Measurements from ENCODE around the gene FOXK1.
A peak's percentile ranks its signal among the peaks of the same experiment; 100 is the strongest.

The FOXK1 gene

DNA sequence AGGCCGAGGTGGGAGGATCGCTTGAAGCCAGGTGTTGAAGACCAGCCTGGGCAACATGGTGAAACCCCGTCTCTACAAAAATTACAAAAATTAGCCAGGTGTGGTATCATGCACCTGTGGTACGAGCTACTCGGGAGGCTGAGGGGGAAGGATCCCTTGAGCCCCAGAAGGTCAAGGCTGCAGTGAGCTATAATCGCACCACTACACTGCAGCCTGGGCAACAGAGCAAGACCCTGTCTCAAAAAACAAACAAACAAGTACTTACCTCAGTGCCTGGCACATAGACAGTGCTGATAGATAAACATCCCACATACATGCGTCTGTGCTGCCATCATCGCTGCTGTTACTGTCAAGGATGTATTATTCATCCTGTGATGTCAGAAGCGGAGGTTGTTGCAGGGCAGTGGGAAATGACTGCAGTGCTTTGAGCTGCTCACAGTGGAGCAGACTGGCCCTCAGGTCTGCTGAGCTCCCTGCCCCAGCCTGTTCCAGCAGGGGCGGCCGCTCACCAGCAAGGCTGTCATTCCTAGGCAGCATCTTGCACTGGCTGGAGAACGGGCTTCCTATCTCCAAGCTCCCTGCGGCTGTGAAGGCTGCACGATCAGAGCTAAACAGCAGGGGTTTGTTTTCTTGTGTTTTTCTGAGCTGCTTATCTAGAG, 18.6 kb downstream of the FOXK1 start:
- no peak for FAIRE-seq

DNA sequence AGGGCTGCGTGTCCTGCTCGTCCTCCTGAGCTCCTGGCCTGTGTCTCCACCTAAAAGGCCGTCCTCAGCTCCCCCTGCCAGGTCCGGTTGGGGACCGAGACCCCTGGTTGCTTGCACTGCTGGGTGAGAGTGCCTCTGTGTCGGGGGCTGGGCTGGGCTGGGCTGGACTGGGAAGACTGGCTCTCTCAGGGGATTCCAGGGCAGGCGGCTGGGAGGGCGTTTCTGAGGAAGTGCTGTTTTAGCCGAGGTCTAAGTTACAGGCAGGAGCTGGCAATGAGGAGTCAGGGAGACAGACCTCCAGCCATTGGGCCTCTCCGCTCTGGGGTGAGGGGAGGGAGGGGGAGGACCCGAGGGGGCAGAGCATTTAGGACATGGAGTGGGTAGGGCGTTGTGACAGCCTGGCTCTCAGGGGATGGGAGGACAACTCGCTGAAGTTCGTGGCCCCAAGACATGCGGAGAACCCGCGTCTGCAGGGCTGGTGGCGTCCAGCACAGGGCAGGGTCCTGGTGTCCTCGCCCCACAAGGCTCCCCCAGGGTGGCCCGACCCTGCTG, 20.9 kb downstream of the FOXK1 start:
- no peak for FAIRE-seq

DNA sequence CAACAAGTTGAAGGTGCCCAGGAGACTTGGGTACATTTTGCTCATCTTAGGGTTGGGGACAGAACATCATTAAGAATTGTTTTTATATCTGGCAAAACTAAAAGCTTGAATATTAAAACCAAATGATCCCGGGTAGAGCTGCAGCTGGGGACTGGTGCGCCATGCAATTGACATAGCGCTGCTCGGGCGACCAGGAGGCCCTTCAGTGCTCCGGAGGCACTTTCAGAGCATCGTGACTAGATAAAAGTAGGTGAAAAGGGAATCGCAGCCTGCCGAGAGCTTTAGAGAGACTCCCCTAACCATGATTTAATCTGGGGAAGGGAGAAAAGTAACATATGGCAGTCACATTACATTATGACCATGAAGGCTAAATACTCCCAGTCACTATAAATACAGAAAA, 21.4 kb downstream of the FOXK1 start:
- FAIRE-seq, result no peak

- FAIRE-seq, result no peak
Observed at GRCh38 chr7:4706384-4707216, 24.5 kb downstream of the FOXK1 start.

DNA sequence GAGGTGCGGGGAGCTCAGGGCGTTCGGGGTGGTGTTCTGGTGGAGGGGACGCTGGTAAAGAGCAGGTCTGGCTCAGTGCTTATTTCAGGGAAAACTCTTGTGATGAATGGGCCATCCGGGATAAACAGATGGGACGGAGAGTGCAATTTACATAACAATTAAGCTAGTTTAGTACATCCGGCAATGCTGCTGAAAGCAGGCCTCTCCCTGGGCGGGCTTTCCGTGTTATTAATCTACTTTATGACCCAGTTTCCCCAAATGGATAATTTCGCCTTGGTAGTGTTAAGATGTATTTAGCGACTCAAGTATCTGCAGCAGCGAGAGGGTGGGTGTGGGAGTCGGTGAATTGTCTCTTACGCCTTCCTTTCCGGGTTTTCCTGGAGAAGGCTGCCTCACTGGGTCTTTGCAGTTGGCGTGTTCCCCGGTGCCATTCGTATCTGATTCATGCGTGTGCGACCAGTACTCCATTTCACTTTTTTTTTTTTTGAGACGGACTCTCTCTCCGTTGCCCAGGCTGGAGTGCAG, 25.2 kb downstream of the FOXK1 start:
- FAIRE-seq, result no peak

GRCh38 chr7:4707980-4708411, 25.9 kb downstream of the FOXK1 start:
- no peak for FAIRE-seq

DNA sequence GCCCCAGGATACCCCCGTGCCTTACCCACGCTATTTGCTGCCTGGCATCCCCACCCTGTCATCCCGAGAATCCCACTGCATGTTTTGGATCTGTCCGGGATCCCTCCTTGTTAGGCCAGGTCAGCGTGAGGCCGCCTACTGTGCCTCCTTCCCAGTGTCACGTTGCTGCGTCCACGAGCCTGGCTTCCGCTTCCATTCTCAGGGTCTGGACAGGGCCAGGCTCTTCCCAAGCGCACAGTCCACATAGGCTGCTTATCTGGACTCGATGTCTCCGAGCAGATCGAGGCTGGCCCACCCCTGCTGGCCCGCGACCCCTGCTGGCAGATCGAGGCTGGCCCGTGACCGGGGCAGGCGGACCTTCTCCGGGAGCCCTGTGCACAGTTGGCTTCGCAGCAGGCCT, 27.1 kb downstream of the FOXK1 start:
- FAIRE-seq, result no peak

DNA sequence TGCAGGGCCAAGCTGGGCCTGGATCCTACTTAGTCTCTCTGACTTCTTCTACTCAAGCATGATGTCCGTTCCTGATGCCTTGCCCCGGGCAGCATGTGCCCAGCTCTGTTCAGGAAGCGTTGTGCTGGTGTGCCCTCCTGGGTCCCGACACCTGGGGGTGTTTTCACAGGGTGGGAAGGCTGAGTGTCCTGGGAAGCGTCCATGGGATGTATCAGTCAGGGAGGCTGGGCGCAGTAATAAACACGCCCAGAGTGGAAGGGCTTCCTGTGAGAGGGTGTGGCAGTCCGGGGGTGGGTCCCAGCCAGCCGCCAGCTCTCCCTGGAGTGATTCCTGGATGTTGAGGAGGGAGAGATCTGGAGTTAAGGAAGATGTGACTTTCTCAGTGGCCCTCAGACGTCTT, 29.0 kb downstream of the FOXK1 start:
- FAIRE-seq, result no peak

- FAIRE-seq, result no peak
Observed at GRCh38 chr7:4711634-4712033, 29.5 kb downstream of the FOXK1 start.

DNA sequence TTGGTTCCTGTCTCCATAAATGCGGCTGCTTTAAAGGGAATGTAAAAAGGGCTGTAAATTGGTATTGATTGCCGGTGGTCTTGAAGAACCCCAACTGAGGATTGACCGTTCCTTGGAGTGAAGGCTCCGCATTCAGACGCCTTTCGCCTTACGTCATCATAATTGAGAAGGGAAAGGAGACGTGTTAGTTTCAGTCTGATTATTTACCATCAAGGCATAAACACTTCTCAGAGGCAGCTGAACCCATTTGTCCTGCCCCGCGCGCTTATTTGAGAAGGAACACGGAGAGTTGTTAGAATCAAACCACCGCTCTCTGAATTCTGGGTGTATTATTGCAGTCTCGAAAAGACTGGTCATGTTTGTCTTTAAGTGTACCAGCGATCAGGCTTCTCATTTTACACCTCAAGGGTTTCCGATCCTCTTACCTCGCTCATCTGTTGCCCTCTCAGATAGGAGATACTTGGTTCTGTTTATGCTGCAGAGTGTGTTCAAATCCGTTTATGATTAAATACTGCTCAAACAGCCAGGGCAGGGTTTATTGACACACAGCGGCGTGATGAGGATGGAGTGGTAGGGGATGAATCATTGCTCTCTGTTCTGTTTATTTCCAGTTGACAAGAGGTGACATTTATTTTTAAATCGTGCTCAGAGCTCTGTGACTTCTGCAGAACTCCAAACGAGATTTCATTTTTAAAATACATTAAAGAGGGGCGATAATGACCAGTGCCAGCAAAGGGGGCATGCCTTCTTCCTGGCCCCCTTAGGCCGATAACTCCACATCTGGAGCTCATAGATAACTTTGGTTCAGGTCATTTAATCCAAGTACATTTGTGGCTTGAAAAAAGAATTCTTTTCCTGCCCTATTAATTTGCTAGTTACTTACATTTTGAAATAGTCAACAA, 30.4 kb downstream of the FOXK1 start:
- FAIRE-seq, result peak; percentile 98

DNA sequence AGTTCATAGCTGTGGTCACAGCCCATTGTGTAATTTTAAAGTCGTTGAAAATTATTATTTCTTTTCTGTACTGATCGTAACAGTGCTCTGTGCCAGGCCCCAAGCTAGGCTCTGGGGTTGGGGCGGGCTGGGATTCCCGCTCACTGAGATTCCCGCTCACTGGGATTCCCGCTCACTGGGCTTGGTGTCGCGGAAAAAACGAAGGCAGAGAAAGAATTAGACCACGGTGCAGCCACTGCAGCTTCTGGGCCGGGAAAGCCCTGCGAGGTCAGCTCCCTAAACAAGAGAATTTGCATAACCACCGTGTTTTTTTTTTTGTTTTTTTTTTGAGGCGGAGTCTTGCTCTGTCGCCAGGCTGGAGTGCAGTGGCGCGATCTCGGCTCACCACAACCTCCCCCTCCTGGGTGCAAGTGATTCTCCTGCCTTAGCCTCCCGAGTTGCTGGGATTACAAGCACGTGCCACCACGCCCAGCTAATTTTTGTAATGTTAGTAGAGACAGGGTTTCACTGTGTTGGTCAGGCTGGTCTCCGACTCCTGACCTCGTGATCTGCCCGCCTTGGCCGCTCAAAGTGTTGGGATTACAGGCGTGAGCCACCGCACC, 31.2 kb downstream of the FOXK1 start:
- FAIRE-seq, result no peak

GRCh38 chr7:4714161-4714700, 32.1 kb downstream of the FOXK1 start:
- no peak for FAIRE-seq

GRCh38 chr7:4714767-4715409, 32.8 kb downstream of the FOXK1 start:
- no peak for FAIRE-seq

DNA sequence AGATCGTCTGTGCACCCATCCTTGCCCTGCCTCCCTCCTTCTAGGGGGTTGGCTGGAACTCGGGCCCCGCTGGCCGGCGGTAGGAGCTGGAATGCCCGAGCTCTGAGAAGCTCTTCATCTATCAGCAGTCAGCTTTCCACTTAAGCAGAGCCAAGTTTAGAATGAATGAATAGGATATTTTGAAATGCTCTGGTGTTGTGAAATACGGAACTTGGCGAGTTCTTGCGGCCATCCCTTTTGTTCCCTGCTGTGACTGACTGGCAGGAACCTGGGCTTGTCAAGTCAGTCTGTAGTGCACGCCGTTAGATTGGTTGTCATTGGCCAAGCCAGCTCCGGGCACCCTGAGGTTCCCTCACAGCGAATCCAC, 33.3 kb downstream of the FOXK1 start:
- no peak for FAIRE-seq

- FAIRE-seq, result no peak
Observed at GRCh38 chr7:4716946-4717795, 35.1 kb downstream of the FOXK1 start.

GRCh38 chr7:4718075-4718474, 36.0 kb downstream of the FOXK1 start:
- FAIRE-seq, result no peak

DNA sequence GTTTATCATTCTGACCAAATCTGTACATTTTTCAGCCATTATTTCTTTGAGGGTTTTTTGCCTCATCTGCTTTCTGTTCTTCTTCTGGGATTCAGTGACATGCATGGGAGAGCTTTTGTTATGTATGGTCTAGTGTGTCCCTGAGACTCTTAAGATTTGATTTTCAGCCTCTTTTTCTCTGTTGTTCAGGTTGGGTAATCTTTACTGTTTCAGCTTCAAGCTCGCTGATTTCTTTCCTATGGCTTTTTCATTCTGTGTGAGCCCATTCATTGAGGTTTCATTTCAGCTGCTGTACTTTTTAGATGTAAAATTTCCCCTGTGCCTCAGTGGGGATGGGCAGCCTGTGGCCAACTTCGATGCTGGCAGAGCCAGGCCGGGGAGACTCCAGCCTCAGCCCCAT, 38.1 kb downstream of the FOXK1 start:
- FAIRE-seq, result no peak

GRCh38 chr7:4722308-4722707, 40.2 kb downstream of the FOXK1 start:
- no peak for FAIRE-seq

DNA sequence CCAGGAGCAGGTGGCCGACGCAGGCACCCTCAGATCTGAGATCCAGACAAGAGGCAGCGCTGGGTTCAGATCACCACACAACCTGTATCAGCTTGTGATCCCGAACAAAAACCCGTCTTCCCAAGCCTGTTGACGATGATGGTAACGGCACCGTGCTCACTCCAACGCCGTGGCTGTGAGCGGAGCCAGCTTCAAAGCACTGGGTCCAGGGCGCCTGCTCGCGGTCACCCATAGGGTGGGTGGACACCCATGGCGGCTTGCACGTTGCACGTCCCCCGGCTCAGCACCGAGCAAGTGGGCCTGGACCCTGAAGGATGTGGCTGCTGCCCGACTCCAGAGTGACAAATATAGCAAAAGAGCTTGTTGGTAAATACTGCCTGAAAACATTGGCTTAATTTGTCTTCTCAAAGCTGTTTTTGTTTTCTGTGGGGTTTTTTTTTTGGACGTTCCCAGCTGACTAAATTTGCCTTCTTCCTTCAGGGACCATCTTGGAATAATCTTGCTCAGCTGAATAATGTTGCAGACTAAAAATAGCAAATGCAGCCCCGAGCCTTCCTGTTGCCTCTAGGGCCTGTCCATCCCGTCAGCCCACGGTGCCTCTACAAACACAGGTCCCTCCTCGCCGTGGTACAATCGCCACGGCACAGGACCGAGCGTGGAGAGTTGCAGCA, 41.0 kb downstream of the FOXK1 start:
- no peak for FAIRE-seq

DNA sequence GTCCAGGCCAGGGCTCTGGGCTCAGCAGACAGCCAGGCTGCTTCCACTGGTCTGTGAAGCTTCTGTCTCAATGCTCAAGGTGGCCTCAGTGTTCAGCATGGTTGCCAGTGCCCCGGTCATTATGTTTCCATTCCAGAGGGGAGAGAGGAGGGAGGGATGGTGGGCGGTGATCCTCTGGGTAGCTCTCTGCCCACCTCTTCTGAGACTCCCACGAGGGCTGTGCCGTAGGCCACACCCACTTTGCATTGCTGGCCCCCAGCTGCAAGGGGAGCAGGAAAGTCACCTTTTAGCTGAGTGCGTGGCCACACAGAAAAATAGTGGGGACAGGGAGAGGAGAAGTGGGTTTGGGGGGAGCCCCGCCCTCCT, 42.5 kb downstream of the FOXK1 start:
- FAIRE-seq, result no peak

Data from islet of Langerhans (tissue), 1 donor.